ENCODE results near the gene NGEF.
"Not testable (repeated sequence)": the region's sequence is repeated elsewhere in the genome, so short reads cannot be mapped to it uniquely, and the experiment has no call there.

Gene NGEF

DNA sequence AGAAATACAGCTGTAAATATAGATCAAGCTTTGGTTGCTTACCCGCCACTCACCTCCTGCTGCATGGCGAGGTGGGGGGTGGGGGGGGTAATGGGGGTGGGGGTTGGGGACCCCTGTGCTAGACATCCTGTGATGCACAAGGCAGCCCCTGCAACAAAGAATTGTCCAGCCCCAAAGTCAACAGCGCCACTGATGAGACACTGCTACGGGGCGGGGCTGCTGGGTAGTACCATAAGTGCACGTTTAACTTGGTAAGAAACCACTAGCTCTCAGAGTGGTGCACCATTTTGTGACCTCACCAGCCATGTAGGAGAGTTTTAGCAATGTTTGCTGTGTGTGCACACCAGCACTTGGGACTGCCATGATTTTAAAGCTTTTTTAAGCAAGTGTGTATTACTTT lies 102.7 kb downstream of the NGEF start:
- TF ChIP-seq EZH2 (IDR thresholded peaks at IDR 0.05; ENCODE audit: borderline replicate concordance, low read depth, low read length, severe bottlenecking): no peak
- TF ChIP-seq, protein P1, sequence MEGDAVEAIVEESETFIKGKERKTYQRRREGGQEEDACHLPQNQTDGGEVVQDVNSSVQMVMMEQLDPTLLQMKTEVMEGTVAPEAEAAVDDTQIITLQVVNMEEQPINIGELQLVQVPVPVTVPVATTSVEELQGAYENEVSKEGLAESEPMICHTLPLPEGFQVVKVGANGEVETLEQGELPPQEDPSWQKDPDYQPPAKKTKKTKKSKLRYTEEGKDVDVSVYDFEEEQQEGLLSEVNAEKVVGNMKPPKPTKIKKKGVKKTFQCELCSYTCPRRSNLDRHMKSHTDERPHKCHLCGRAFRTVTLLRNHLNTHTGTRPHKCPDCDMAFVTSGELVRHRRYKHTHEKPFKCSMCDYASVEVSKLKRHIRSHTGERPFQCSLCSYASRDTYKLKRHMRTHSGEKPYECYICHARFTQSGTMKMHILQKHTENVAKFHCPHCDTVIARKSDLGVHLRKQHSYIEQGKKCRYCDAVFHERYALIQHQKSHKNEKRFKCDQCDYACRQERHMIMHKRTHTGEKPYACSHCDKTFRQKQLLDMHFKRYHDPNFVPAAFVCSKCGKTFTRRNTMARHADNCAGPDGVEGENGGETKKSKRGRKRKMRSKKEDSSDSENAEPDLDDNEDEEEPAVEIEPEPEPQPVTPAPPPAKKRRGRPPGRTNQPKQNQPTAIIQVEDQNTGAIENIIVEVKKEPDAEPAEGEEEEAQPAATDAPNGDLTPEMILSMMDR (IDR thresholded peaks at IDR 0.05; ENCODE audit: borderline replicate concordance, extremely low read depth, low read length, poor library complexity, severe bottlenecking): no peak
- Histone ChIP-seq H3K27me3 (ENCODE audit: insufficient read depth, low read length, poor library complexity) (no peaks in the 10 kb centered on the region), H3K4me3 (ENCODE audit: low read depth in 1 of 2, low read length in 2 of 2) (no peak overlapping the region), H3K9ac (ENCODE audit: low read depth, low read length) (no peak overlapping the region), H3K9me3 (ENCODE audit: insufficient read depth, low read length, severe bottlenecking) (no peaks in the 10 kb centered on the region), H3K27ac (ENCODE audit: low read length) (no peak overlapping the region), H3K4me2 (ENCODE audit: insufficient read depth, low read length) (no peak overlapping the region), H4K20me1 (ENCODE audit: insufficient read depth, low read length) (no peaks in the 10 kb centered on the region), H3K36me3 (ENCODE audit: insufficient read depth, low read length) (no peaks in the 10 kb centered on the region), H3K4me1 (ENCODE audit: insufficient read depth, low read length) (no peaks in the 10 kb centered on the region), H2AFZ (ENCODE audit: low read depth, low read length) (no peak overlapping the region), H3K79me2 (ENCODE audit: insufficient read depth, low read length) (no peaks in the 10 kb centered on the region)
- no peak for DNase-seq
- no peak for ATAC-seq (ENCODE audit: insufficient read depth, low read depth)

GRCh38 chr2:232908695-232909094 lies 104.4 kb downstream of the NGEF start:
- no peak overlapping the region for H3K4me2 ChIP-seq (ENCODE audit: insufficient read depth, low read length)
- TF ChIP-seq EZH2 (IDR thresholded peaks at IDR 0.05; ENCODE audit: borderline replicate concordance, low read depth, low read length, severe bottlenecking): no peak
- TF ChIP-seq, protein P1 (IDR thresholded peaks at IDR 0.05; ENCODE audit: borderline replicate concordance, extremely low read depth, low read length, poor library complexity, severe bottlenecking): no peak
- H3K27me3 ChIP-seq (ENCODE audit: insufficient read depth, low read length, poor library complexity): no peaks in the 10 kb centered on the region
- no peak overlapping the region for H3K4me3 ChIP-seq (ENCODE audit: low read depth in 1 of 2, low read length in 2 of 2)
- no peak overlapping the region for H3K9ac ChIP-seq (ENCODE audit: low read depth, low read length)
- no peaks in the 10 kb centered on the region for H4K20me1 ChIP-seq (ENCODE audit: insufficient read depth, low read length)
- DNase-seq (no peak), ATAC-seq (ENCODE audit: insufficient read depth, low read depth) (no peak)
- no peak overlapping the region for H2AFZ ChIP-seq (ENCODE audit: low read depth, low read length)
- H3K9me3 ChIP-seq (ENCODE audit: insufficient read depth, low read length, severe bottlenecking): no peaks in the 10 kb centered on the region
- no peaks in the 10 kb centered on the region for H3K79me2 ChIP-seq (ENCODE audit: insufficient read depth, low read length)
- H3K36me3 ChIP-seq (ENCODE audit: insufficient read depth, low read length): no peaks in the 10 kb centered on the region
- H3K27ac ChIP-seq (ENCODE audit: low read length): no peak overlapping the region
- no peaks in the 10 kb centered on the region for H3K4me1 ChIP-seq (ENCODE audit: insufficient read depth, low read length)

GRCh38 chr2:232907718-232908085 lies 105.4 kb downstream of the NGEF start:
- not testable (repeated sequence) for H3K36me3 ChIP-seq (ENCODE audit: insufficient read depth, low read length); H2AFZ ChIP-seq (ENCODE audit: low read depth, low read length); DNase-seq; H3K9me3 ChIP-seq (ENCODE audit: insufficient read depth, low read length, severe bottlenecking); H3K9ac ChIP-seq (ENCODE audit: low read depth, low read length); H3K4me2 ChIP-seq (ENCODE audit: insufficient read depth, low read length); H3K79me2 ChIP-seq (ENCODE audit: insufficient read depth, low read length); H4K20me1 ChIP-seq (ENCODE audit: insufficient read depth, low read length); H3K4me3 ChIP-seq (ENCODE audit: low read depth in 1 of 2, low read length in 2 of 2); H3K27me3 ChIP-seq (ENCODE audit: insufficient read depth, low read length, poor library complexity); H3K27ac ChIP-seq (ENCODE audit: low read length); H3K4me1 ChIP-seq (ENCODE audit: insufficient read depth, low read length); ATAC-seq (ENCODE audit: insufficient read depth, low read depth)

DNA sequence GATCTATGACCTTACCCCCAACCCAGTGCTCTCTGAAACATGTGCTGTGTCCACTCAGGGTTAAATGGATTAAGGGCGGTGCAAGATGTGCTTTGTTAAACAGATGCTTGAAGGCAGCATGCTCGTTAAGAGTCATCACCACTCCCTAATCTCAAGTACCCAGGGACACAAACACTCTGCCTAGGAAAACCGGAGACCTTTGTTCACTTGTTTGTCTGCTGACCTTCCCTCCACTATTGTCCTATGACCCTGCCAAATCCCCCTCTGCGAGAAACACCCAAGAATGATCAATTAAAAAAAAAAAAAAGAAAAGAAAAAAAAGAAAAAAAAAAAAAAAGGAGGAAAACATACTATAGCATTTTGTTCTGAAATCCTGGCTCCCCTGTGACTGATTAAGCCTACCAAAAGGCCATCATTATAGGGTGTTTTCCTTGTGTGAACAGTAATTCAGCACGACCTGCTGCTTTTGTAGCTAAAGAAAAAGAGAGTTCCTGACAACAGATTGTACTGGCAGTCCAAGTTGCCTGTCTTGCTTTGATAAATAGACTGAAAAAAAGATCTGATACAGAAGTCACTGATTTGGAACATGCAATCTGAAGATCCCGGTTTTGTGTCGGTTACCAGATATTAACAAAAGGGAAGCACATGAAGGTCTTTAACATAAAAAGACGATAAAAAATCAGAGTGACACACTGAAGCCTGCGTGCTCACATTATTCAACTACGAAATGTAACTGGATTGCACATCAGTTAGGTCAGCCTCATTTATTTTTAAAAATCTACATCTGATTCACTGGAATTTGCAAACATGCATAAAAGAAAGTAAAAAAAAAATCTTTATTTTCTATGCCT lies 106.0 kb downstream of the NGEF start:
- H3K9ac ChIP-seq (ENCODE audit: low read depth, low read length); H3K9me3 ChIP-seq (ENCODE audit: insufficient read depth, low read length, severe bottlenecking); H3K79me2 ChIP-seq (ENCODE audit: insufficient read depth, low read length); DNase-seq; H4K20me1 ChIP-seq (ENCODE audit: insufficient read depth, low read length); H3K4me3 ChIP-seq (ENCODE audit: low read depth in 1 of 2, low read length in 2 of 2); H3K36me3 ChIP-seq (ENCODE audit: insufficient read depth, low read length); H3K27me3 ChIP-seq (ENCODE audit: insufficient read depth, low read length, poor library complexity); ATAC-seq (ENCODE audit: insufficient read depth, low read depth); H3K4me2 ChIP-seq (ENCODE audit: insufficient read depth, low read length); H3K4me1 ChIP-seq (ENCODE audit: insufficient read depth, low read length); H3K27ac ChIP-seq (ENCODE audit: low read length); H2AFZ ChIP-seq (ENCODE audit: low read depth, low read length): not testable (repeated sequence)
